Prostate gland (tissue), 2 donors: ENCODE data around the gene RALGPS2.

ENCODE experiments used
- CTCF ChIP-seq, 4 experiments: fragments of 200-600 bp in 2 of 4; fragments of 450-650 bp in 2 of 4; sonication (generic) in 2 of 4; IDR thresholded peaks; 1 replicate in 3 of 4; 2 replicates in 1 of 4; pipeline ENCODE4 v1.5.1; 2016 to 2019; ENCODE audit warnings: antibody characterized with exemption in 4 of 4, mild to moderate bottlenecking in 2 of 4, moderate library complexity in 2 of 4
- POLR2A ChIP-seq: fragments of 450-650 bp; IDR thresholded peaks from one replicate; pipeline ENCODE4 v1.6.1; 2016; ENCODE audit warnings: antibody characterized with exemption, mild to moderate bottlenecking
- POLR2AphosphoS5 ChIP-seq: sonication (generic); formaldehyde crosslinking; IDR thresholded peaks from one replicate; pipeline ENCODE4 v1.6.1; 2017; ENCODE audit warnings: antibody characterized with exemption

DNA sequence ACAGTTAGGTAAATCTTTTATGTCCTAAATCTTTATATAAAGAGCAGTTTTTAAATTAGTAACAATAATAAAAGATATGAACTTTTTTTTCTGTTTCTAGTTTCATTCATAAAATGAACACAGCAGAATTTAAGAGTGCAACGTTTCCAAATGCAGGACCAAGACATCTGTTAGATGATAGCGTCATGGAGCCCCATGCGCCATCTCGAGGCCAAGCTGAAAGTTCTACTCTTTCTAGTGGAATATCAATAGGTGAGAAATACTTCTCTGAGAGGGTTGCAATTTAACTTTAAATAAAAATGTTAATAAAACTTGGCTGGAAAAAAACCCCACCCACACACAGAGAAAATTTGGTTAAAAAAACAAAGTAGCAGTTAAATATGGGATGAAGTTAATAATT, 160.8 kb downstream of the RALGPS2 start:
- no peak for TF ChIP-seq POLR2AphosphoS5
- TF ChIP-seq CTCF (IDR thresholded peaks at IDR 0.05), result no peak
- no peak for TF ChIP-seq POLR2A
